Fibroblast of skin of left biceps (primary cell): ENCODE measurements around the gene CYSTM1.
"Not testable (repeated sequence)": the region's sequence is repeated elsewhere in the genome, so short reads cannot be mapped to it uniquely, and the experiment has no call there.

ENCODE experiments used
- DNase-seq, 2 experiments: peaks; one replicate each; pipeline ENCODE4 v3.0.0-alpha.2; 2013; ENCODE audit warnings: low read depth in 2 of 2

The CYSTM1 gene

GRCh38 chr5:140150201-140150600 lies 24.8 kb upstream of the CYSTM1 start:
- no peak for DNase-seq

GRCh38 chr5:140151144-140152021 lies 23.6 kb upstream of the CYSTM1 start:
- no peak for DNase-seq

GRCh38 chr5:140152022-140152999 lies 22.7 kb upstream of the CYSTM1 start:
- DNase-seq: no peak

- DNase-seq: no peak
These were observed 21.7 kb upstream of the CYSTM1 start for GRCh38 chr5:140153255-140153654.

GRCh38 chr5:140153905-140154304 lies 21.1 kb upstream of the CYSTM1 start:
- DNase-seq: no peak

GRCh38 chr5:140154710-140155381 lies 20.1 kb upstream of the CYSTM1 start:
- DNase-seq: not testable (repeated sequence)

GRCh38 chr5:140157032-140157781 lies 17.8 kb upstream of the CYSTM1 start:
- DNase-seq: peak in 1 of 2 experiments; percentile 48

- DNase-seq: no peak
These were observed 15.7 kb upstream of the CYSTM1 start for GRCh38 chr5:140159014-140159927.

GRCh38 chr5:140162275-140162674 lies 12.7 kb upstream of the CYSTM1 start:
- DNase-seq: no peak

- DNase-seq: no peak
These were observed 12.2 kb upstream of the CYSTM1 start for GRCh38 chr5:140162781-140163180.

GRCh38 chr5:140165101-140165922 lies 9.7 kb upstream of the CYSTM1 start:
- no peak for DNase-seq

GRCh38 chr5:140165923-140166270 lies 9.1 kb upstream of the CYSTM1 start:
- no peak for DNase-seq

- no peak for DNase-seq
These were observed 8.1 kb upstream of the CYSTM1 start for GRCh38 chr5:140166911-140167310.

GRCh38 chr5:140168371-140168770 lies 6.6 kb upstream of the CYSTM1 start:
- DNase-seq: no peak

GRCh38 chr5:140169410-140169809 lies 5.6 kb upstream of the CYSTM1 start:
- no peak for DNase-seq

GRCh38 chr5:140172483-140172882 lies 2.5 kb upstream of the CYSTM1 start:
- no peak for DNase-seq

GRCh38 chr5:140174014-140174413 lies 974 bp upstream of the CYSTM1 start:
- no peak for DNase-seq

- DNase-seq: peak in 1 of 2 experiments; percentile 16
These were observed 511 bp downstream of the CYSTM1 start for GRCh38 chr5:140175367-140176030.

- DNase-seq: no peak
These were observed 1.0 kb downstream of the CYSTM1 start for GRCh38 chr5:140176031-140176387.
